ENCODE data around the gene TSR3.
"Not testable (repeated sequence)": the region's sequence is repeated elsewhere in the genome, so short reads cannot be mapped to it uniquely, and the experiment has no call there.

The TSR3 gene

DNA sequence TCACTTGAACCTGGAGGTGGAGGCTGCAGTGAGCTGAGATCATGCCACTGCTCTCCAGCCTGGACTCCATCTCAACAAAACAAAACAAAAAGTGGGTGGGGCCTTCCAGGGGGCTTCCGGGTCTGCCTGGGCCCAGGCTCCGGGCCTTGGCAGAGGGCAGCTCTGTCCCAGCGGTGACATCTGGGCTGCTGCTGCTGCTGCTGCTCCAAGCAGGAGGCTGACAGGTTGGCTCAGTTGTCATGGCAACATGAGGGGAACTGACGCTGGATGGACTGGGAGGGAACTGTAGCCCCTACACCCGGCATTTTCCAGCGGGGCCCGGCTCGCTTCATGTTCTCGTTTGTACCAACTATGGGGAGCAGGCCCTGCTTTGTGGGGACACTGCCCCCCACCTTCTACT, 14.2 kb downstream of the TSR3 start:
- DNase-seq (ENCODE audit: low spot score): no peak

DNA sequence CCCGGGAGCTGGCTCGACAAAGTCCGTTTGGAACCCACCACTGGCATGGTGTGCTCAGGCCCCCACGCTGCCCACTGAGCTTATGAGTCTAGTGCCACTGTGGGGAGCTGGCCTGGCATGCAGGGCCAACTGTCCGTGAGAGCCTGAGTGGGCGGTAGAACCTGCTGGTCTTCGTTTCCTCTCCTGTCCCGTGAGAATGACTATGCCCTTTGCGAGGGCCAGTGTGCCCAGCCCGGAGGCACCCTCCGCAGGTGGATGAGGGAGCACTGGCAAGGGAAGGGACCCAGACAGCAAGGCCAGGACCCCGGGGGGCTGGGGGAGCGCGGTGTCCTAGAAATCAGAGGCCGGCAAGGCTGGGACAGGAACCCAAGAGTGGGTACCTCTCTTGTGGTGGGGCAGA, 15.1 kb downstream of the TSR3 start:
- no peak for DNase-seq (ENCODE audit: low spot score)

DNA sequence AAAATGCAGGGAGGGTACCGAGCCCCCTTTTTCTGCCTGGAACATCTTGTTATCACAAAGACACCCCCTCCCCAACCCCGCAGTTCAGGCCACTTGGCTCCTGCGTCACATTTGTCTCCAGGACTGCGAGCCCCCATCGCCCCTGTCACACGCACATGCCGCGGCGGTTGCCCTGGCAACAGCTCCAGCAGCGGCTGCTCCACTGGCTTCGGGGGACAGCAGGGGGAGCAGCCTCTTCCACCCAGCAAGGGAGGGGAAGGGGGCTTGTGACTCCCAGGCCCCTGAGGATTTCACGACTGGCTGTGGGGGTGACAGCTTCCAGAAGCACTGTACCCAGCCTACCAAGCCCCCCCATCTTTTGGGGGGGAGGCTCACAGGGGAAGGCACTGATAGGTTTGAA, 15.7 kb downstream of the TSR3 start:
- DNase-seq (ENCODE audit: low spot score): no peak

DNA sequence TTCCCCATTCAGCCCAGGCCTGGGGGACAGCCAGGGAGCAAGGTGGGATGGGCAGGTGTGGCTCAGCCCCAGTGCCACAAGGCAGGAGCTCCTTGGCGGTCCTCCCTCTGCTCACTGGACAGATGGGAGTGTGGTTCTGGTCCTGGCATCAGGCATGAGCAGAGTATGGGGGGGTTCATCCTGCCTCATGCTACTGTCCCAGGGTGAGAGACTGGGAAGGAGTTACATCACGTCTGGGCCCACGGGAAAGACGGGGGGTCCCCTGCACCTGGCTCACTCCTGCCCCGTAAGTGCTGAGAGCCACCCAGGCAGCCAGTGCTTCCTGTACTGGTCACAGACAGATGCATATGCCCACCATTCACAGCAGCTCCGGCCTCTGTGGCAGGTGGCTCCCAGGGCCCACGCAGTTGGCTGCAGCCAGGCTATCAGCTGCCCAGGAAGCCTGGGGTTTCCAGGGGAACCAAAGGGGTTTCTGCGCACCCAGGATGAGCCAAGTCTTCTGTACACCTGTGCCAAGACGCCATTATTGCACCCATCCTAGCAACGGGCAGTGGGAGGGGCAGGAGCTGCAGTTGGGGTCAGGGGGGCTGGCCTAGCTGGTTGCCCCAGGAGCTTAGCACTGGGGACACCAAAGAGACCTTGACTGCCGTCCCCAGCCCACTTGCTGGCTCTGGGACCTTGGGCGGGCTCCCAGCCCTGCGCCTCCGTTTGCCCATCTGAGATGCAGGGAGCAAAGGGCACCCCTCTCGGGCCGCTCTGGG, 16.3 kb downstream of the TSR3 start:
- DNase-seq (ENCODE audit: low spot score): no peak

DNA sequence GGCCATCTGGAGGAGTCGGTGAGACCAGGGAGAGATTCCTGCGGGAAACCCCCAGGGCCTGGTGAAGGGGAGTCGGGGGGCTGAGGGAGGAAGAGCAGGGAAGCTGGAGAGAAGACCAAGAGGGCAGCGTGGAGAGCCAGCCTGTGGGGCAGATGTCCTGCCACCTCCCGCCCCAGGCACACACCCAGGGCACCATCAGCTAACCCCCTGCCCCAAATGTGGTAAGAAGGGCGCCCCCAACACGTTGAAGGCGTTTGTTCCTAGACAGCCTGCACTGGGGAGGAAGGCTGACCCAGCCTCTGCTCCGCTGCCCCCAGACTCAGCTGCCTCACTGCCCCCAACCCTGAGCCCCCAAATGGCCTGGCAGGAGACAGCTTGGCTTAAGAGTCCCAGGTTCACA, 16.9 kb downstream of the TSR3 start:
- no peak for DNase-seq (ENCODE audit: low spot score)

DNA sequence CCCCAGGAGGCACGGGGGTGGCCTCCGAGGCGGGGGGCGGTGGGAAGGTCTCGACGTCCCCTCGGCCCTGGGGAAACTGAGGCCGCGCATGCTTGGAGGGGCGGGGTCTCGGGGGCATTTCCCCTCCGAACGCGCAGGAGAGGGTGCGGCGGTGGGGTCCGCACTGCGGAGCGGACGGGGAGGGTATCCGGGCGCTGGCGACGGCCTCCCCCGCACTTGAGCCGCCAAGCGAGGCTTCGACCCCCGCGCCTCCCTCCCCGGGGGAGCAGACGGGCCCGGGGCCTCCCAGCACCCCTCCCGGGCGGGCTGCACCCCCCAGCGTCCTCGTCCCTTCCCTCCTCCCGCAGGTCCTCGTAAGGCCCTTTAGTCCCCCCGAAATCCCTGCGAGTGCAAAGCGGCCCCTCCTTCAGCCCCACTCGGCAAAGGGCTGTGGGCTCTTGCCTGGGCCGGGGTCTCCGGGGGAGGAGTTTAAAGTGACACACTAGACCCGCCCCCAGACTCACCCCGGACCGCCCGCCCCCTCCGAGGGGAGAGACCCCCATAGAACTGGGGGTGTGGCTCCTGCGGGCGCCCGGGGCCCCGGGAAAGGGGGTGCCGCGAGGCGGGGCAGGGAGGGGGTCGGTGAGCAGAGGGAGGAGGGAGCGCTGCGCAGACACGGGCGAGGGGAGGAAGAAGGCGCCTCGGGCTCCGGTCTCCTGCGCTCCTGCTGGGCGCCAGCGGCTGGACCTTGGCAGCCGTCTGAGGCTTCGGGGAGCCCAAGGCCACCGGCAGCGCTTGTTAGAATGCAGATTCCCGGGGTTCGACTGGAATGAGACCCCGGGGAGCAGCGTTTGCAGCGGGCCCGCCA, 17.6 kb downstream of the TSR3 start:
- no peak for DNase-seq (ENCODE audit: low spot score)

DNA sequence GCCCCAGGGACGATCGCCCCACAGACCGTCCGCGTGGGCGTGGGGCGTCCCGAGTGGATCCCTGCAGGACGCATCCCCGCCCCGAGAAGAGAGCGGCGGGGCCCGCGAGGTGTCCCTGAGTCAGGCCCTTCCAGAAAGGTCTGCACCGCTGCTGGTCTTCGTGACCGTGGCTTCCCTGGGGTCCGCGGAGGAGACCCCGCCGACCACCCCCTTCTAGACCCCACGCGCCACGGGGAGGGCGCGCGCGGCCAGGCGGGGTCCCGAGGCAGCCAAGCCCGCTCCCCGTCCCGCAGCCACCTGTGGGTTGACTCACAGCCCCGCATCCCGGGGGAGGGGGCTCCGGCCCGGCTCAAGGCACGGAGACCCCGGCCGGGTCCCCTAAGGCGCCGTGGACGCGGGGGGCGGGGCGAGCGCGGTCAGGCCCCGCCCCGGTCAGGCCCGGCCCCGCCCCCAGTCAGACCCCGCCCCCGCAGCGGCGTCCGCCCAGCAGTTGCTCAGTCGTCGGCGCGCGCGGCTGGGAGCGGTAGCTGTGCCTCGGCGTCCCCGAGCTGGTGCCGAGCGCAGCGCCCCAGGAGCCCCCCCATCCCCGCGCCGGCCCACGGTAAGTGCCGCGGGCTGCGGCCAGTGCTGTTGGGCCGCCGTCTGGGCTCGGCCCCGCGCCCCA, 18.4 kb downstream of the TSR3 start, which contains the start of gene BAIAP3:
TSS of gene BAIAP3 (plus strand) at position 497 of the 664 bp plus-strand sequence. CDS start 4,905 bp downstream, outside the sequence.
- no peak for DNase-seq (ENCODE audit: low spot score)

DNA sequence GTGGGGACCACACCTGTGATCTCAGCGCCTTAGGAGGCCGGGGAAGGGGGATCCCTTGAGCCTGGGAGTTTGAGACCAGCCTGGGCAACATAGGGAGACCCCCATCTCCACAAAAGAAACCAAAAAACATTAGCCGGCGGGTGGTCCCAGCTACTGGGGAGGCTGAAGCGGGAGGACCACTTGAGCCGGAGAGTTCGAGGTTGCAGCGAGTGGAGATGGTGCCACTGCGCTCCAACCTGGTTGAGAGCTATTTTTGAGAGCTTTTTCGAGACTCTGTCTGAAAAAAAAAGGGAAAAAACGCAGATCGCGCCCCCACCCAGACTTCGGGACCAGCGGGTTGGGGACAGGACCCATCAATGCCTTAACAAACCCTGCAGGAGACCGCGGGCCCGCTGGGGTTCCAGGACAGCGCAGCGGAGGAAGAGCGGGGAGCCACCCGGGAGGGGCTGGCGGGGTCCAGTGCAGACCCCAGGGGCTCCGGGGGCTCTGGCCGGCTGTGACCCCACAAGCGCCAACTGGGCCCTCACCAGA, 19.0 kb downstream of the TSR3 start:
- no peak for DNase-seq (ENCODE audit: low spot score)

DNA sequence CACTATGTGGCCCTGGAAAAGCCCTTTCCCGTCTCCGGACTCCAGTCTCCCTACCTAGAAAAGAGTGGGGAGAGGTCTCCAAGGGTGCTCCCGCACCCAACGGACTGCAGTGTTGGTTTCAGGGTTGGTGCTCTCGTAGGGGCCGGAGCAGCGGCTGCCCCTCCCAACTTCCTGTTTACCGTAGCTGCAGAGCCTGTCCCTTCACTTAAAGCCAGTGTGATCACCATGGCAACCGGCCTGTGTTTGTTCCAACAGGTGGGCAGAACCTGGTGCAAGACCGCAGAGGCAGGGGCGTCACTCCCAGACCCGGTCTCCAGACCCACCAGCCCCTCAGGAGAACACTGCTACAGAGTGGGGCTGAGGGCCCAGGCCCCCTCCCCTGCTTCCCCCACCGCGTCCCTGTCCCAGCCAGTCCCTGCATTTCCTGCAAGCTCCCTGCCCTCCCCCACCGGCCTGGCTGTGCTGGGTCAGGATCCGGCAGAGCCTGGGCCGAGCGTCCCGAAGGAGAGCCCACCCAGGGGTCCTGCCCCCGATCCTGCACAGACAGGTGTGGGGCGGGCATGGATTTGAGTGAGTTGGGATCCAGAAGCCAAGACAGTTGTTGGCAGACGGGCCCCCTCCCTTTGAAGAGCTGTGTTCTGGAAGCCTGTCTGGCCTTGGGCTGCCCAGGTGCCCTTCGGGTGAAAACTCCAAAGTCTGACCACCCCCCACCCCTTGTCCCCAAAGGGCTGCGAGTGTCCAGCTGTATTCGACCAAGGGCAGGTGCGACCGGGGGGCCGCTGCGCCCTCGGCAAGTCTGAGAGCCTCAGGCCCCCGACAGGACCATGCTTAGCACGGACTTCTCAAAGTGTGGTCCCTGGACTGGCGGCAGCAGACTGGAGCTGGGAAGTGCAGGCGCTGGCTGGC, 19.7 kb downstream of the TSR3 start:
- DNase-seq (ENCODE audit: low spot score): peak; percentile 75

DNA sequence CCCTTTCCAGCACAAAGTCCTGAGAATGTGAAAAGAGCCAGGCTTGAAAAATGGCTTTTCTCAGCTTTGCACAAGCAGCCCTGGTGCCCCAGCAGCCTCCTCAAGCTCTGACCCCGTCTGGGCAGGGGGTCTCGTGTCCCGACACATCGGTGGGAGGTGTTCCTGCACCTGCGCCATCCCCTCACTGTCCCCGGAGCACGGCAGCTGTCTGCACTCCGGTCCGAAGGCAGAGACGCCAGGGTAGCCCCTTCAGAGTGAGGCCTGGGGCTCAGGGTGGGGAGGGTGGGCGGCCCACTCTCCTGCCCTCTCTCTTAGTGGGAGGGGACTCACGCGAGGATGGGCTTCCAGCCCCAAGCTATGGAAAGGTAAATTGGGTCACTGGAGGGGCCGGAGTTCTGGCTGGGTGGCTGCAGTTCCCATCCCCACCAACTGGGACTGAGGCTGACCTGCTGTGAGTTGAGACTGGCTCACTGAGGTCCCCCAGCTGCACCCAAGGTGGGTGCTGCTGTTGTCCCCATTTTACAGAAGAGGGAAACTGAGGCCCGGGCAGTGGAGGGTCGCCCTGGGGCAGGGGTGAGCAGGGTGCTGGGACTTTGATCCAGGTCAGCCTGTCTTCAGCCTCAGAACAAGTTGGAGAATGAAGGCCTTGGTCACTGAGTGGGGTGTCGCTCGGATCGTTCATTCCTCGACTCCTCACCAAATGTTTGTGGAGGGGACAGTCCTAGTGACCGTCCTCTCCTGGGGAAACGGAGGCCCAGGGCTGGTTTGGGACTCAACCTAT, 20.6 kb downstream of the TSR3 start:
- no peak for DNase-seq (ENCODE audit: low spot score)

DNA sequence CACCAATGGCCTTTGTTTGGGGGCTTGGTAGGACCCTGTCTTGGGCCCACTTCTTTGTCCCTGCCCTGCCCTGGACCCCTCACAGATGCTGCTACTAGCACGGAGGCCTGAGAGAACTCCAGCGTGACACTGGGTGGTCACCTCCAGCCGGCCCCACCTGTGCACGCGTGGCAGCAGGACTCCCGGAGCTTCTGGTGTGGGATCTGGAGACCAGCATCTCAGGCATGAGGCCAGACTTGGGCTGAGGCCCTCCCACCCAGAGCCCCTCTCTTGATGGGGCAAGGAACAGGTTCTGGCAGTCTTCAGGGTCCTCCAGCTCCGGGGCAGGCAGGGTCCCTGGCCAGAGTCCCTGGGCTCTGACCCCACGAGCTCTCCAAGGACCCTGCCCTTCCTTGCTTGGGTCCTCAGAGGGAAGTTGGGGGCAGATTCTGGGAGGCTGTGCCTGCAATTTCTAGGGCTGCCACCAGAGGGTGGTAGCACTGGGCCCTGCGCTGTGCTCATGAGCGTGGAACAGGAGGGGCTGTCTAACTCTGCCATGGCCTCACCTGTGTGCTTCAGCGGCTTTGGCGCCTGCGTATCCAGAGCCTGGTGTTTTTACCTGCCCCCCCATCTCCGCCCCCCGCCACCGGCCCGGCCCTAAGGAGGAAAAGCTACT, 21.3 kb downstream of the TSR3 start:
- DNase-seq (ENCODE audit: low spot score): no peak

DNA sequence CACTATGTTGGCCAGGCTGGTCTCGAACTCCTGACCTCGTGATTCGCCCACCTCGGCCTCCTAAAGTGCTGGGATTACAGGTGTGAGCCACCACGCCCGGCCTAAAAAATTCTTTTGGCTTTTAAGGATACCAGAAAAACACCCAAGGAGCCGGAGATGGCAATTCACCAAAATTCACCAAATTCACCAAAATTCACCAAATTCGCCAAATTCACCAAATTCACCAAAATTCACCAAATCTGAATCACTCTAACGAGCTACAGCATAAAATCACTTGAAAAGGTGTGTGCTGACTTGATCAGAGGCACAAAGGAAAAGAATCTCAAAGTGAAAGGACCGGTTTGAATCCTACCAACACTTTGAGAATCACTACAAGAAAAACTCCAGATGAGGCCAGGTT, 22.7 kb downstream of the TSR3 start:
- not testable (repeated sequence) for DNase-seq (ENCODE audit: low spot score)

DNA sequence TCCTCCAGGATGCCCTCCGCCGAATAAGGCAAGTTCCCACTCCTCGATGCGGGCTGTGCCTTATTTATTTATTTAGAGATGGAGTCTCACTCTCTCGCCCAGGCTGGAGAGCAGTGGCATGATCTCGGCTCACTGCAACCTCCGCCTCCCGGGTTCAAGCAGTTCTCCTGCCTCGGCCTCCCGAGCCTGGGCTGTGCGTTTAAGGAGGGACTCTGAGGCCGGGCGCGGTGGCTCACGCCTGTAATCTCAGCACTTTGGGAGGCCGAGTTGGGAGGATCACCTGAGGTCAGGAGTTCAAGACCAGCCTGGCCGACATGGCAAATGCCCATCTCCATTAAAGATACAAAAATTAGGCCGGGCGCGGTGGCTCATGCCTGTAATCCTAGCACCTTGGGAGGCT, 23.5 kb downstream of the TSR3 start:
- not testable (repeated sequence) for DNase-seq (ENCODE audit: low spot score)

DNA sequence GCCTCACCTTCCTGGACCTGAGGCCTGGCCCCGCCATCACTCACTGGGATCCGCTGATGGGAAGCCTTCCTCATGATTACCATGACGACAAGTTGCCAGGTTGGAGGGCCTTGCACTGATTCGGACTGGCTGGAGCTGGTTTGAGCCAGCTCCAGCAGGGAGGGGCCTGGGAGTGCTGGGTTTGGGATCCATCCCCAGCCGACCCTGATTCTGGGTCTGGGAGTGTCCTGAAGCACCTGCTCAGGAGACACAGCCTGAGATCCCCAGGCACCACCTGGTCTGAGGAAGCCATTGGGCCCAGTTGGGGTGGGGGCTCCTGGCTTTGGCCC, 24.1 kb downstream of the TSR3 start:
- DNase-seq (ENCODE audit: low spot score): no peak

DNA sequence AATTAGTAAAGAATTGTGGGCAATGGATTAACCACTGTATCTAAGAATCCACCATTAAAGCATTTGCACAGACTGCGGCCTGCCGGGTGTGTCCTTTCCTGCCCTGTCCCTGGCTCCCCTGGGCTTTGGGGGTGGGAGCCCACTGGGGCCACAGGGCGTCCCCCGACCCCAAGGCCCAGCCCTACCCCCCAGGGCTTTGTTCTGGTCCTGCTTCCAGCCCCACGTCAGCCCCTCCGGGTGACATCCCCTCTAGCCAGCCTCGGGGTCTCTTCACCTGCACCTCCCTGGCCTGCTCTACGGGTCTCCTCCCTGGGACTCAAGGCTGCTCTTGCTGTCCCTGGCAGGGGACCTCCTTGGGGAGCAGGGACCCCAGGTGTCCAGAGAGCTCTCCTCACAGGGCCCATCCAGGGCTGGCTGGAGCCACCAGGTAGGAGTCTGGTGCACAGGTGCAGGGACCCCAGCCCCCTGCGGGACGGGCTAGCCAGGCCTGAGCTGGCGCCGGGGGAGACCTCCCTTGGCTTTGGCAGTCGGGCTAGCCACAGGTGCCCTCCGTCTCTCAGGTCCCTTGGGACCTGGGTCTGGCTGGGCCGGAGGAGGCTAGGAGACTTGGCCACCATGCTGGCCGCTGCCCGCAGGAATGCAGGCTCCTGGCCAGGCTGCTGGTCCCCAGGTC, 24.6 kb downstream of the TSR3 start:
- DNase-seq (ENCODE audit: low spot score): no peak

DNA sequence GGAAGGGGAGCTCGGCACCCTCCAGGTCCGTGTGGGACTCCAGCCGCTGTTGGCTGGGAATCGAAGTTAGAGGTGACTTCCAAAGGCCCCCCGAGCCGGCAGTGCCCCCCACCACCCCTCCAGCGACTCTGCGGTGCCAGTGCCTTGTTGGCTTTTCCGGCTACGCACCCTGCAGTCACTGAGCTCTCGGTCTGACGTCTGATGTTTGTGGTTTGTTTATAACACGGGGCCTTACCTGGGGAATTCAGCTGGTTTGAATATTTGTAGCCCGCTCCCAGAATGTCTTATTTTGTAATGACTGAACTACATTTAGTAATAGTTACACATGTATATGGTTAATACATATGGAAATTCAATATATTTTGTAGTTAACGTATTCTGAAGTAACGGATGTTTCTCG, 25.3 kb downstream of the TSR3 start:
- DNase-seq (ENCODE audit: low spot score): no peak

DNA sequence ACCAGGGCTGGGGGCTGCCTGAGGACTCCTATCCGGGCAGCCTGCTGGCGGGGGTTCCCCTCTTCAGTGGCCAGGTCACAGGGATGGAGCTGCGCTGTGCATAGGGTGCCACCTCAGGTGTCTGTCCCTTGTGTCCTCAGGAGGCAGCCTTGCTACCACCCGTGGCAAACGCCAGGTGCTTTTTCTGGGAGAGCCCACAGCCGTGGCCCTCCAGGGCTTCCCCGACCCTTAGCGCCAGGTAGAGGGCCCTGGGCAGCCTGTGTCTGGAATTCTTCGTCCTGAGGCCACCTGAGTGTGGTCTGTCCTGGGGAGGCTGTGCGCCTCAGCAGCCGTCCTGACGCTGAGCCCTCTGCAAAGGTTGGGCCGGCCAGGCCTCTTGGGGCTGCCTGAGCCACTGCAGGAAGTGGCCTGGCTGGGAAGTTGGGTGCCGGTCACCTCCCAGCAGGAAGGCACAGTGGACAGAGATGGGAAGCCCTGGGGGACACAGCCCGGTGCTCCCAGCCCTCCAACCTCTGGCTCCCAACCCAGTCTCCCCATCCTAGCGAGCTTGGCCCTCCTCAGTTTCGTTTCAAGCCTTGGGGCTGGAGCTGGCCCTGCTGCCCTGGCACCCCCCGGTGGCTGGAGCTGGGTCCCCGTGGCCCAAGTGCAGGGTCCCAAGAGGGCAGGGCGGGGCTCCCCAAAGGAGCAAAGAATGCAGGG, 25.9 kb downstream of the TSR3 start:
- DNase-seq (ENCODE audit: low spot score): no peak

DNA sequence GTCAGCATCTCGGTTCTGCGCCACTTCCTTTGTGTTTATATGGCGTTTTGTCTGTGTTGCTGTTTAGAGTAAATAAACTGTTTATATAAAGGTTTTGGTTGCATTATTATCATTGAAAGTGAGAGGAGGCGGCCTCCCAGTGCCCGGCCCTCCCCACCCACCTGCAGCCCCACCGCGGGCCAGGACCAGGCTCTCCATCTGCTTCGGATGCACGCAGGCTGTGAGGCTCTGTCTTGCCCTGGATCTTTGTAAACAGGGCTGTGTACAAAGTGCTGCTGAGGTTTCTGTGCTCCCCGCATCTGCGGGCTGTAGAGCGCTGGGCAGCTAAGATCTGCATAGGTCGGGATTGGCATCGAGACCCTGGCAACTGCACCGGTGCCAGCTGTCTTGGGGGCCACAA, 26.4 kb downstream of the TSR3 start:
- no peak for DNase-seq (ENCODE audit: low spot score)

DNA sequence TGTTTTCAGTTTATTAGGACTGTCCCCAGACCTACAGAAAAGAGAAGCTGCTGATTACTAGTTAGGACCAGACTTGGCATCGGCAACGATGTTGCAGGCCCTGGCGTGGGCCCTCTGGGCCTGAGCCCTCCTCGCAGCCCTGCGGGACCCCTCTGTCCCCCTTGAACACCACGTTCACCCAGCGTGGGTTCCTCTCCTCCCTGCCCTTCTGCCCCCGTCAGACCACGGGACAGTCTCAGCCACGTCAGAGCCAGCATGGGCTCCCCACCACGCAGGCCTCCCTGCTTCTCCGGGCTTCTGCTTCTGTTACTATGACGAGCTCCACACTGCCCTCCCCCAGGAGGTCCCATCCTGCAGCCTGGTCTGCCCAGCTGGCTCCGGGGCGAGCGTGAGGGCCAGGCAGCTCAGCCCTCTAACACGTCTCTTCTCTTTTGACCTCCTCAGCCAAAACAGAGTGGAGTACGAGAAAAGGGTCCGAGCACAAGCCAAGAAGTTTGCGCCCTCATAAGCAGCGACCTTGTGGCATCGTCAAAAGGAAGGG, 27.3 kb downstream of the TSR3 start:
- no peak for DNase-seq (ENCODE audit: low spot score)

Measured in SW480 (cell line).